Neural progenitor cell (in vitro differentiated cells): ENCODE results near the gene ALAS1.

ENCODE experiments used
- EZH2 ChIP-seq: fragments of 200-600 bp; sonication (generic); IDR thresholded peaks from 2 replicates; pipeline ENCODE4 v1.6.1; 2017; ENCODE audit warnings: antibody characterized with exemption, mild to moderate bottlenecking, moderate library complexity
- EZH2phosphoT487 ChIP-seq: fragments of 200-600 bp; sonication (generic); IDR thresholded peaks from 2 replicates; pipeline ENCODE4 v1.6.1; 2017; ENCODE audit warnings: antibody characterized with exemption
- TF ChIP-seq, protein P1 (sequence below): fragments of 200-600 bp; sonication (generic); IDR thresholded peaks from 2 replicates; pipeline ENCODE4 v1.5.1; 2017; ENCODE audit warnings: antibody characterized with exemption, mild to moderate bottlenecking

DNA sequence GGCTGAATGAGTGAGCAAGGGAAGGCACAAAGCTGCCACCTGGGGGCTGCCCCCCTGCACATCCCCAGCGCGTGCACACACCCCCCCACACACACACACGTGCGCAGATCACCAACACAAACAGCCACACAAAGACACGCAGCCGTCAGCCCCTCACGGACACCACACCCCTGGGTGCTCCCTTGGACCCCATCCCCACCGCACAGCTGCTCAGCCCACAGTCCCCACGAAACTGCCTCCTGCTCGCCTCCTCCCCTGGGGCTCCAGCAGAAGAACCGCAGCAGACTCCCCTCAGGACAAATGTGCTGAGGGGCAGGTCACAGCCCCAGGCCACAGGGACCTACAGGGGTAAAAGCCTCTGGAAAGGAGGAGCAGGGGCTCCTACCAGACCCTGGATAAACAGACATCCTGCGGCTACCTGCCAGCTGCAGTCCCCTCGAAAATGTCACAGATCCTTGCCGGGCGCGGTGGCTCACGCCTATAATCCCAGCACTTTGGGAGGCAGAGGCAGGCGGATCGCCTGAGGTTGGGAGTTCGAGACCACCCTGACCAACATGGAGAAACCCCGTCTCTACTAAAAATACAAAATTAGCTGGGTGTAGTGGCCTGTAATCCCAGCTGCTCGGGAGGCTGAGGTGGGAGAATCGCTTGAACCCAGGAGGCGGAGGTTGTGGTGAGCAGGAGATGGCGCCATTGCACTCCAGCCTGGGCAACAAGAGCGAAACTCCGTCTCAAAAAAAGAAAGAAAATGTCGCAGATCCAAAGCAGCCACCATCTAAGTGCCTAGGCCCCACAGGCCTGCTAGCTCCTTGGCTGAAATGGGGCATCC, 34.5 kb downstream of the ALAS1 start:
- no peak for TF ChIP-seq EZH2
- TF ChIP-seq, protein P1, sequence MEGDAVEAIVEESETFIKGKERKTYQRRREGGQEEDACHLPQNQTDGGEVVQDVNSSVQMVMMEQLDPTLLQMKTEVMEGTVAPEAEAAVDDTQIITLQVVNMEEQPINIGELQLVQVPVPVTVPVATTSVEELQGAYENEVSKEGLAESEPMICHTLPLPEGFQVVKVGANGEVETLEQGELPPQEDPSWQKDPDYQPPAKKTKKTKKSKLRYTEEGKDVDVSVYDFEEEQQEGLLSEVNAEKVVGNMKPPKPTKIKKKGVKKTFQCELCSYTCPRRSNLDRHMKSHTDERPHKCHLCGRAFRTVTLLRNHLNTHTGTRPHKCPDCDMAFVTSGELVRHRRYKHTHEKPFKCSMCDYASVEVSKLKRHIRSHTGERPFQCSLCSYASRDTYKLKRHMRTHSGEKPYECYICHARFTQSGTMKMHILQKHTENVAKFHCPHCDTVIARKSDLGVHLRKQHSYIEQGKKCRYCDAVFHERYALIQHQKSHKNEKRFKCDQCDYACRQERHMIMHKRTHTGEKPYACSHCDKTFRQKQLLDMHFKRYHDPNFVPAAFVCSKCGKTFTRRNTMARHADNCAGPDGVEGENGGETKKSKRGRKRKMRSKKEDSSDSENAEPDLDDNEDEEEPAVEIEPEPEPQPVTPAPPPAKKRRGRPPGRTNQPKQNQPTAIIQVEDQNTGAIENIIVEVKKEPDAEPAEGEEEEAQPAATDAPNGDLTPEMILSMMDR: peak; percentile 54
- TF ChIP-seq EZH2phosphoT487: no peak
